HPDE6-E6E7 (cell line): ENCODE measurements around the gene TP73.

Source experiments
- DNase-seq: peaks from one replicate; pipeline ENCODE4 v3.0.0; 2011; ENCODE audit warnings: missing footprints; ENCODE audit errors: extremely low spot score

Gene TP73

GRCh38 chr1:3634059-3634800 is 18.1 kb upstream of the TP73 start:
- no peak for DNase-seq

- no peak for DNase-seq
These were observed 16.2 kb upstream of the TP73 start for GRCh38 chr1:3636080-3636479.

- DNase-seq, result no peak
These were observed 15.8 kb upstream of the TP73 start for GRCh38 chr1:3636531-3636930.

GRCh38 chr1:3638027-3638426 is 14.3 kb upstream of the TP73 start:
- DNase-seq, result no peak

- DNase-seq, result no peak
These were observed 13.6 kb upstream of the TP73 start for GRCh38 chr1:3638676-3639075.

GRCh38 chr1:3639397-3639911 is 12.9 kb upstream of the TP73 start:
- no peak for DNase-seq

GRCh38 chr1:3640121-3640837 is 12.0 kb upstream of the TP73 start:
- DNase-seq, result no peak

GRCh38 chr1:3641046-3641760 is 11.1 kb upstream of the TP73 start:
- no peak for DNase-seq

GRCh38 chr1:3641816-3642215 is 10.5 kb upstream of the TP73 start:
- no peak for DNase-seq

- DNase-seq, result no peak
These were observed 9.2 kb upstream of the TP73 start for GRCh38 chr1:3642919-3643675.

- no peak for DNase-seq
These were observed 8.0 kb upstream of the TP73 start for GRCh38 chr1:3644273-3644672.

GRCh38 chr1:3645247-3645646 is 7.1 kb upstream of the TP73 start:
- no peak for DNase-seq

- DNase-seq, result no peak
These were observed 6.5 kb upstream of the TP73 start for GRCh38 chr1:3645666-3646355.

GRCh38 chr1:3646596-3646995 is 5.7 kb upstream of the TP73 start:
- DNase-seq, result no peak

GRCh38 chr1:3649342-3650247 is 2.7 kb upstream of the TP73 start, which contains the start of gene WRAP73:
TSS of gene WRAP73 (minus strand) at chr1:3650103. CDS start at chr1:3649999, 104 bp downstream.
- DNase-seq, result peak; percentile 90

- DNase-seq, result no peak
These were observed 1.9 kb upstream of the TP73 start for GRCh38 chr1:3650248-3651025.

GRCh38 chr1:3651026-3651929 is 1.0 kb upstream of the TP73 start:
- no peak for DNase-seq
